Thoracic aorta (tissue), 2 donors: Measurements from ENCODE around the gene ANKDD1A. TPM values are rescaled to one million over a fixed set of nuclear protein-coding genes. Genes with fewer than 3 reads are reported as not detected.

Source experiments
- ATAC-seq: fragments of 150-250 bp; one replicate; pipeline ENCODE4 v1.8.0; 2017; ENCODE audit warnings: low read depth; ENCODE audit not compliant: insufficient number of reproducible peaks, low FRiP score
- DNase-seq: peaks from one replicate; pipeline ENCODE4 v3.0.0-alpha.2; 2020; ENCODE audit warnings: low spot score
- H3K27ac ChIP-seq, 2 donors: fragments of 200-600 bp; sonication (generic); 1 replicate in 1 of 2; 2 replicates in 1 of 2; pipeline ENCODE4 v1.5.1; 2016; ENCODE audit warnings: mild to moderate bottlenecking in 2 of 2, moderate library complexity in 2 of 2
- H3K27me3 ChIP-seq: fragments of 200-600 bp; sonication (generic); replicated peaks from 2 replicates; pipeline ENCODE4 v1.6.0; 2016; ENCODE audit warnings: mild to moderate bottlenecking; ENCODE audit not compliant: insufficient read depth
- H3K36me3 ChIP-seq: fragments of 200-600 bp; sonication (generic); one replicate; pipeline ENCODE4 v1.5.1; 2016
- H3K4me1 ChIP-seq, 2 donors: fragments of 200-600 bp; sonication (generic); 1 replicate in 1 of 2; 2 replicates in 1 of 2; pipeline versions ENCODE4 v1.5.1 to v1.6.0; 2016; ENCODE audit warnings: low read depth in 2 of 2, mild to moderate bottlenecking in 1 of 2; ENCODE audit not compliant: control insufficient read depth in 1 of 2
- H3K4me3 ChIP-seq: fragments of 200-600 bp; sonication (generic); 2 replicates; pipeline ENCODE4 v1.5.1; 2016; ENCODE audit warnings: mild to moderate bottlenecking
- H3K9me3 ChIP-seq: fragments of 200-600 bp; sonication (generic); 2 replicates; pipeline ENCODE4 v1.5.1; 2016
- total RNA-seq, 2 donors: library from RNA; depleted of rRNA; stranded (reverse); fragments of >200 nt; gene quantifications; one replicate each; pipeline versions ENCODE4 v1.1.0 to v1.2.3, GENCODE V29; 2016
- TF ChIP-seq, protein P1 (sequence below): fragments of 200-600 bp; sonication (generic); IDR thresholded peaks from one replicate; pipeline ENCODE4 v1.5.1; 2019; ENCODE audit warnings: antibody characterized with exemption

ANKDD1A gene
- total RNA-seq, 2 donors from 2014 or later = 27.5 to 58.1 TPM

DNA sequence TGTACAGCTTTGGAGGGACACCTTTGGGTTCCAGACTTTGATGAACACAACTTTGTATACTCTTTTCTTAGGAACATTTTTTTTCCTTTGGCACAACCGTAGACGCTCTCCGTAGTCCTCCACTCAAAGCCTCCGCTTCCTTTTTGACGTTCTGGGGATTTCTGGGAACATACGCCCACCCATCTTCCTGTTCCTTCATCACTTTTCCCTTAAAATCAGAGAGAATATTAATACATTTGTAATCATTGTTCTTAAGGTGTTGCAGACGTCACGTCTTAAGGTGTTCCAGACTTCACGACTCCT is 78.4 kb downstream of the ANKDD1A start:
- H3K36me3 ChIP-seq = no peaks in the 10 kb centered on the region
- peak; percentile 42 for ATAC-seq
- H3K4me1 ChIP-seq = peaks cover 0 to 10% of the 10 kb centered on the region in 2 donors
- no peaks in the 10 kb centered on the region for H3K9me3 ChIP-seq
- no peak for DNase-seq
- peak overlapping the region; percentile 79 to 95 for H3K27ac ChIP-seq
- no peaks in the 10 kb centered on the region for H3K27me3 ChIP-seq
- TF ChIP-seq, protein P1, sequence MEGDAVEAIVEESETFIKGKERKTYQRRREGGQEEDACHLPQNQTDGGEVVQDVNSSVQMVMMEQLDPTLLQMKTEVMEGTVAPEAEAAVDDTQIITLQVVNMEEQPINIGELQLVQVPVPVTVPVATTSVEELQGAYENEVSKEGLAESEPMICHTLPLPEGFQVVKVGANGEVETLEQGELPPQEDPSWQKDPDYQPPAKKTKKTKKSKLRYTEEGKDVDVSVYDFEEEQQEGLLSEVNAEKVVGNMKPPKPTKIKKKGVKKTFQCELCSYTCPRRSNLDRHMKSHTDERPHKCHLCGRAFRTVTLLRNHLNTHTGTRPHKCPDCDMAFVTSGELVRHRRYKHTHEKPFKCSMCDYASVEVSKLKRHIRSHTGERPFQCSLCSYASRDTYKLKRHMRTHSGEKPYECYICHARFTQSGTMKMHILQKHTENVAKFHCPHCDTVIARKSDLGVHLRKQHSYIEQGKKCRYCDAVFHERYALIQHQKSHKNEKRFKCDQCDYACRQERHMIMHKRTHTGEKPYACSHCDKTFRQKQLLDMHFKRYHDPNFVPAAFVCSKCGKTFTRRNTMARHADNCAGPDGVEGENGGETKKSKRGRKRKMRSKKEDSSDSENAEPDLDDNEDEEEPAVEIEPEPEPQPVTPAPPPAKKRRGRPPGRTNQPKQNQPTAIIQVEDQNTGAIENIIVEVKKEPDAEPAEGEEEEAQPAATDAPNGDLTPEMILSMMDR = no peak
- peak overlapping the region; percentile 89 for H3K4me3 ChIP-seq

- Histone ChIP-seq H3K9me3 (no peaks in the 10 kb centered on the region), H3K27ac (no peak overlapping the region), H3K36me3 (no peaks in the 10 kb centered on the region), H3K4me1 (peaks cover 0 to 10% of the 10 kb centered on the region in 2 donors), H3K4me3 (no peak overlapping the region), H3K27me3 (no peaks in the 10 kb centered on the region)
- no peak for ATAC-seq
- TF ChIP-seq, protein P1 = no peak
- no peak for DNase-seq
Measured at GRCh38 chr15:64991536-64992135, 79.9 kb downstream of the ANKDD1A start.

DNA sequence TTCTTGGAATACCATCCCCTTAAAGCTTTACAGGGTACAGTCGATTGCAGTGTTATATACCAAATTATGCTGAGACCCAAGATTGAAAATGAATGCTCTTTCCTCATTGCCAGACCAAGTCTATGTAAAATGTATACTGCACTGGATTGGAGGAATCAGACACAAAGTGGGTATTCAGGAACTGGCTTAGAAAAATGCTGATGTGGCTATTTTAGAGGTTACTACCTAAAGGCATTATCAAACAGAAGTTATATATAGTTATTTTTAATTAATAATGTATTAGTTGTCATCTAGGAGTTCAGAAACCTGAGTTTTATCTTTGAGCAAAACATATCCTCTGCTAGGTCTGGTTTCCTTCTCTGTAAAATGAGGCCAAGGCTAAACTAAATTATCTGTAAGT is 81.6 kb downstream of the ANKDD1A start:
- Histone ChIP-seq H3K36me3 (no peaks in the 10 kb centered on the region), H3K4me3 (no peak overlapping the region), H3K27me3 (no peaks in the 10 kb centered on the region), H3K9me3 (no peaks in the 10 kb centered on the region), H3K27ac (no peak overlapping the region), H3K4me1 (peaks cover 0 to 4% of the 10 kb centered on the region in 2 donors)
- TF ChIP-seq, protein P1 = no peak
- ATAC-seq = no peak
- DNase-seq = no peak

- no peak overlapping the region for H3K27ac ChIP-seq
- no peak overlapping the region for H3K4me3 ChIP-seq
- H3K4me1 ChIP-seq = no peaks in the 10 kb centered on the region
- no peaks in the 10 kb centered on the region for H3K27me3 ChIP-seq
- ATAC-seq (no peak), DNase-seq (no peak)
- H3K9me3 ChIP-seq = no peaks in the 10 kb centered on the region
- TF ChIP-seq, protein P1 = no peak
- no peaks in the 10 kb centered on the region for H3K36me3 ChIP-seq
Measured at GRCh38 chr15:64997066-64997465, 85.4 kb downstream of the ANKDD1A start.

- no peak for ATAC-seq
- TF ChIP-seq, protein P1 = no peak
- Histone ChIP-seq H3K4me3 (no peak overlapping the region), H3K27ac (no peak overlapping the region), H3K27me3 (no peaks in the 10 kb centered on the region), H3K4me1 (no peaks in the 10 kb centered on the region), H3K36me3 (no peaks in the 10 kb centered on the region), H3K9me3 (no peaks in the 10 kb centered on the region)
- DNase-seq = no peak
Measured at GRCh38 chr15:64997745-64998375, 86.2 kb downstream of the ANKDD1A start.
